NK-92 treated with Interleukin-12 subunit alpha and Interleukin-12 subunit beta, amount 100 ng/mL, for 24 hours (cell line): Measurements from ENCODE around the gene GPR68.
"Not testable (repeated sequence)": the region's sequence is repeated elsewhere in the genome, so short reads cannot be mapped to it uniquely, and the experiment has no call there.

Experiments
- DNase-seq: peaks from one replicate; lab custom pipeline; 2025; lab: John Stamatoyannopoulos, UW

The GPR68 gene

DNA sequence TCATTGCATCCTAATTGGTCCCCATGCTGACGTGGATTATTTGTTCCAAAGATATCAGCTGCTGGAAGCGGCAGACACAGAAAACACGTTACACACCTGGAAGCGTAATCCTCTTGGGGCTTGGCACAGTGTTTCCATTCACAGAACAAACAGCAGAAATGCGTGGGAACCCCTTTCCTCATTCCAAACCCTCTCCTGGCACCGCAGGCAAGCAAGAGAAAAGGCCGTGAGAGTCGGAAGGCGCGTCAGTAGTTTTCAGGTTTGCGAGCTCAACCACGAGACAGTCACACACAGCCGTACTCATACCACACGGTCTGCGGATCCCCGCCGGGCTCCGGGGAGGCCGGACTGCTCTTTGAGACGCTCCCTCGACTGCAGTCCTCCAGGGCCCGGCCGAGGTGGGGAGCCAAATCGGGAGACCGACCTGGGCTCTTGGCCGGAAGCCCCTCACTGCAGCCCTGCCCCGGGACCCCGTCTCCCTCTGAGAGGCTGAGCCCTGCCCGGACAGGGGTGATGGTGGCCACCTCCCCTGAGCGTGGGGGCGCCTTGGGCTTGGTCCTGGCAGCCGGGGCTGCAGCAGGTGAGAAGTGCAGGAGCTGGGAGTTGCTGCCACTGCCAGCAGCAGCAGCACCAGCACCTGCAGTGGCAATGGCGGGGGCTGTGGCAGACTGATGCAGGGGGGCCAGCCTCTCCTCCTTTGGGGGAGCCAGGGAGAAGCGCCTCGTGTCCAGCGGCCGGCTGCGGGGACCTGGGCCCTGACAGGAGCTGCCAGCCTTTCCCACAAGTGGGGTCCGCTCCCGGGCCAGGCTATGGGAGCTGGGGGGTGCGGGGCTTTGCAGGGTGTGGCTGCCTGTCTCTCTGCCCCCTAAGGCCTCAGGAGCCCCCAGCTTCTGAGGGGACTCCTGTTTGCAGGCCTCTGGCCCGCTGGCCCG is 28.1 kb upstream of the GPR68 start:
- DNase-seq = no peak

DNA sequence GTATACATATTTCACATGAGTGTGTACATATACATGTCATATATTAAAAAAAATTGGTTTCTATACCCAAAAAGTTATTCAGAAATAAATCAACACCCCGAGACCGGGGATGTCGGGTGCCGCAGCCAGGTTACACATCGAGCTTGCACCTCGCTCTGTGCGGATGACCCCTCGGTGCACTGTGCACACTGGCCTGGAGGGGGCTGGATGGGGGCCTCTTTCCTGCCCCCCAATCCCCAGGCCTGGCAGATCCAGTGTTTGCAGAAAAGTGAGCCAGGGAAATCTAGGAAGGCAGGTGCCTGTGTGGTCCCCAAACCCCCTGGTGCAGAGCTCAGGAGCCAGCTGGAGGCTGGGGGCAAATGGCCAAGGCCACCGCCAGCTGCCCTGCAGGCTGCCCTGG is 27.1 kb upstream of the GPR68 start:
- no peak for DNase-seq

DNA sequence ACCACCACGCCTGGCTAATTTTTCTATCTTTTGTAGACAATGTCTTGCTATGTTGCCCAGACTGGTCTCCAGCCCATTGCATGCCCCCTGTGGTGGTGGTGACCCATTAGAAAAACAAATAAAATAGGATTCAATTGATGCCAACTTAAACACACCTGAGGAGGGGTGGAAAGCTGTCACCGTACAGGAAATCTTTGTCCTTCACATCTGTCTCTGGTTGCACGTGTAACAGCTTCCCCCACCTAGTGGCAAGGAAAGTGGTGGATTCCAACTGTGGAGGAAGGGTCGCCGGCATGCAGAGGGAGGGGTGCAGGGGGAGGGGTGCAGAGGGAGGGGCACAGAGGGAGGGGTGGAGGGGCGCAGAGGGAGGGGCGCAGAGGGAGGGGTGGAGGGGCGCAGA is 26.1 kb upstream of the GPR68 start:
- no peak for DNase-seq

- DNase-seq = no peak
Measured at GRCh38 chr14:91270188-91270587, 25.7 kb upstream of the GPR68 start.

DNA sequence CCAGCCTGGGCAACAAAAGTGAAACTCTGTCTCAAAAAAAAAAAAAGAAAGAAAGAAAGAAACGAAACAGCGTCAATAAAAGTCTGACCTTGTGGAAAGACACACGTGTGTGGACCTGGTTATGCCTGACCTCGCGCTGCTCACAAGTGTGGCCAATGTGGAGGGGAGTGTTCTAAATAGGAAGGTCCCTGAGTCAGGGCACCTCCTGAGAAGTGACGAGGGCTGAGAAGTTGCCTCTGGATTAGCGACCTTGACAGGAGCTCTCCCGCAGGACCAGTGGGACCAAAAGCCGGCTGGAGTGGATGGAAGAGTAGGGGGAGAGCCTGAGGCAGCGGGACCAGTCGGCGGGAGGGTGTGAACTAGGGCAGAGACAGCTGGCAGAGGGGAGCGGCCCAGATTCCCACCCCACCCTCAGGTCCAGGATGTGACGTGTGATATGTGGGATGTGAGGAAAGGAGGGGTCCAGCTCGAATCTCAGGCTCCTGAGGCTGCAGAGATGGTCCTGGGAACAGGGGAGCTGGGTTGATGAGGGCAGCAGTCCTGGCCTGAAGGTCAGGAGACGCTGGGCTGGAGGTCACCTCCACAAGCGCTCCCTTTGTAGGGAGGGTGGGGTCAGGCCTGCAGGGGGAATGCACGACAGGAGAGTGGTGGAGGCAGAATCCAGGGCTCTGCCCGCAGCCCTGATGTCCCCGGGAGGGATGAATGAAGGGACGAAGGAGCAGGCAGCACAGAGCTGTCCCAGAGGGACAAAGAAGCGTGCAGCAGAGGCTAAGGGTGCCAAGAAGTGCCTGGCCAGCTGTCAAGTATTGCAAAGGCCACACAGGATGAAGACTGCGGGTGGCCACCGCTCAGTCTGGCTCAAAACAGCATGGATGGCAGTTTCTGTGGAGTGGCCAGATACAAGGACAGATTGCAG is 24.8 kb upstream of the GPR68 start:
- no peak for DNase-seq

GRCh38 chr14:91267965-91268437 is 23.5 kb upstream of the GPR68 start:
- DNase-seq = no peak

DNA sequence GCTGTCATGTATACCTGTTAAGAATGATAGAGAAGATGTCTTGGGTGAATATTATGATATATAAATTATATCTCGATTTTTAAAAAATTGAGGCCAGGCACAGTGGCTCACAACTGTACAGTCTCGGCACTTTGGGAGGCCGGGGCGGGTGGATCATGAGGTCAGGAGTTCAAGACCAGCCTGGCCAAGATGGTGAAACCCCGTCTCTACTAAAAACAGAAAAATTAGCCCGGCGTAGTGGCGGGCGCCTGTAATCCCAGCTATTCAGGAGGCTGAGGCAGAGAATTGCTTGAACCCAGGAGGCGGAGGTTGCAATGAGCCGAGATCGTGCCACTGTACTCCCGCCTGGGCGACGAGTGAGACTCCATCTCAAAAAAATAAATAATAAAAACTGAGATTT is 21.8 kb upstream of the GPR68 start:
- not testable (repeated sequence) for DNase-seq

DNA sequence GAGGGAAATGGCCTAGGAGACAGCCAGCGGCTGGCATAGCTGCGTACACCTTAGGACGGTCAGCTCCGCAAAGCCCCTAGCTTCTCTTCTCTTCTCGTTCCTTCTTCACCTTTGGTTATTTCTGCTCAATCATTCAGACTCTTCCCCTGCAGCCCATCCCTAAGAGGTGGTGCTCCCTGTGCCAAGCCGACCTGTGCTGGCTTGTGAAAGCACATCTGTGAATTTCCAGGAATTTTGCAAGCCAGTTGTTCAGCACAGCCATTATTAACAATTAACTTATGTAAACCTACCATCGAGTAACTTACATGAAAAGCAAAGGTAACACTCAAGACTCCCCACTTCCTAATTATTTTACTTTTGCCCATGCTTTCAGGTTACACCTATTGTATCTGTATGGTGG is 20.9 kb upstream of the GPR68 start:
- DNase-seq = no peak

GRCh38 chr14:91264151-91265150 is 19.9 kb upstream of the GPR68 start:
- DNase-seq = no peak

DNA sequence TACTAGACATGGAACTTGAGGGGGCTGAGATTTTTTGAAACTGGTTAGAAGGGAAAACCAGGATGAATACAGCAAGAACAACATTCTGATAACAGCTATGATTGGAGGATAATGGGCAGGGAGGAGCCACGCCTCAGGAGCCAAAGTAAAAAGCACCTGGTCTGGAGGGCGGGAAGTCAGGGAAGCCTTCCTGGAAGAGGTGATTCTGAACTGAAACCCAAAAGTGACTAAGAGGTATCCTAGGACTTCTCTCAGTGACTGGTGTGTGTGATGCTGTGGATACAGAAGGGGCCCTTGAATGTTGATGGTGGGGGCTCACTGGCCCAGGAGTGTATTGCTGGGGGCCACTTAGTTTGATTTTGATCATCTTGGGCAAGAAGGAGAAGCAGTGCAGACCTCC is 18.8 kb upstream of the GPR68 start:
- no peak for DNase-seq

DNA sequence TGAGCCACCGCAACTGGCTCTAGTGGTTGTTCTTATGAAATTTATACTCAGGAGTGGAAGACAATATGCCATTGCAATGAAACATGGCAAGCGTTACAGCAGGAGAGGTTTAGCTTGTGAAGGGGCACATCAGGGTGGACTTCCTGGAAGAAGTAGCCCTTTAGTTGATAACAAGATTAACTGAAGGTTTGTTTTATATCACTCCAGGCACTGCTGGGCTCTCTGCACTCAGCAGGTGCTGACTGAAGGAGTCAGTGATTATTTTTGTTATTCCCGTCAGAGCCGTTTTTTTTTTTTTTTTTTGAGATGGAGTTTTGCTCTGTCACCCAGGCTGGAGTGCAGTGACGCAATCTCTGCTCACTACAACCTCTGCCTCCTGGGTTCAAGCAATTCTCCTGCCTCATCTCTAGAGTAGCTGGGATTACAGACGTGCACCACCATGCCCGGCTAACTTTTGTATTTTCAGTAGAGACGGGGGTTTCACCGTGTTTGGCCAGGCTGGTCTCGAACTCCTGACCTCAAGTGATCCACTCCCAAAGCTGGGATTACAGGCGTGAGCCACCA is 17.6 kb upstream of the GPR68 start:
- no peak for DNase-seq

- DNase-seq = peak; percentile 59
Measured at GRCh38 chr14:91261115-91261514, 16.6 kb upstream of the GPR68 start.

- DNase-seq = no peak
Measured at GRCh38 chr14:91258876-91259275, 14.4 kb upstream of the GPR68 start.

DNA sequence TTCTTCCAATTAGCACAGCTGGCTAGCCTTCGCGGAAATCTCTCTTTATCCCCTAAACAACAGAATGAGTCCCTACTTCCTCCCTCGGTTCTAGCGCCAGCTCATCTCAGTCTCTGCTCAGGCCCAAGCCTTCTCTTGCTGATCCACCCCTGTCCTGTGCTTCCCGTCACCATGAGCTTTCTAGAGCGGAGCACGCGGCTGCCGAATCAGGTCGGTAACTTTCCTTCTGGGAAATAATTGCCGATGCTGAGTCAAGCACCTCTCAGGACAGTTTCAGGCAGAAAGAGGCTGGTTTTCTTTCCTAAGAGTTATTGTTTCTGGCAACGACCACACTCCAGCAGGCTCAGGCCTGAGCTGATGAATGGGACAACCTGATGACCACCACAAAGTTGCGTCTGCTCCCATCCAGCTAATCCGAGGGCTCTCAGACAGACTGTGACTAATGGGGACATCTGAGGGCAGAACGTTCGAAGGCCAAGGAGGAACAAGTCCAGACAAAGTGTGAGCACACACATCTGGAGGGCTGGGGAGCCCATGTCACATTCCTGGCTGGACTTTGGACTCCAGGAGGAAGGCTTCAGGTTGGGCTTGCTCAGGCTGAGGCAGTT is 13.6 kb upstream of the GPR68 start:
- DNase-seq = no peak

- no peak for DNase-seq
Measured at GRCh38 chr14:91257328-91258010, 13.0 kb upstream of the GPR68 start.

- no peak for DNase-seq
Measured at GRCh38 chr14:91256661-91257060, 12.2 kb upstream of the GPR68 start.

- DNase-seq = no peak
Measured at GRCh38 chr14:91255026-91255695, 10.7 kb upstream of the GPR68 start.

DNA sequence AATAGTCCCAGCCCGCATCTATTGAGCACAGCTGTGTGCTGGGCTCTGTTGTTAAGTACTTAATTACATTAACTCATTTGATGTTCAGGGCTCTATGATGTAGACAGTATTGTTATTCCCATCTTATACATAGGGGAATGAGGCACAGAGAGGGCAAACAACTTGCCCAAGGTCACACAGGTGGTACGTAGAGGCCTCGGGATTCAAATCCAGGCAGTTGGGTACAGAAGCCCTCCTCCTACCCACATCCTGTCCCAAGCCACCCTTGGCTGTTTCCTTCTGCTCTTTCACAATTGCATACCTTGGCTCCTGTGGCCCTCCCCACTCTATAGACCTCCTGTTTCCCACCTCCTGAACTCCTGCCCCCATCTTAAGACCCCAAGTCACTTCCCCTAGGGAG is 10.0 kb upstream of the GPR68 start:
- peak; percentile 35 for DNase-seq

DNA sequence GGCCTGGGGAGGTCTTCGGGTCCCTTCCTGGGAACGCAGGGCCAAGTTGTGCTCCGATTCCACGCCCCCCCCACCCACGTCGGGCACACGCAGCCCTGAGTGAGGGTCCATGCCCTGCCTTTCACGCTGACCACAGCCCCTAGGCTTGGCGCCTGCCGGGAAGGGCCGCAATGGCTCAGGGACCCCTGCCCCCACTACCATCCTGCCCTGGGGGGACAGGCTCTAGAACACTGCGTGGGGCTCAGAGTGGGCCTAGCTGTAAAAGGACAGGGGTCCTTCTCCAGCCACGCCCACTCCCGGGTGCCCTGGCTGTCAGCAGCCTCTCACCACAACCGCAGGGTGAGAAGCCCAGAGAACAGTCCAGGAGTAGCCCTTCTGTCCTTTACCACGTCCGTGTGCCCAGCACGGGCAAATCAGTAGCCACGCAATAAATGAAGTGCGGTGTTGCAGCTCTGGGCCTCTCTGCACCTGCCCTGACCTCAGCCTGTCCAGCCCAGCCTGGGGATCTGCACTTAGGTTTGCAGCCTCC is 9.4 kb upstream of the GPR68 start:
- no peak for DNase-seq
